Measurements from ENCODE around the gene METTL21C.

GRCh38 chr13:102679449-102680132 is 15.3 kb downstream of the METTL21C start:
- TF ChIP-seq CTCF (IDR thresholded peaks at IDR 0.05) (no peak), POLR2A (IDR thresholded peaks at IDR 0.05; ENCODE audit: low read depth) (no peak)

All from esophagus muscularis mucosa (tissue), 3 donors.